SU-DHL-6 (cell line): ENCODE measurements around the gene EPHB1.

Source experiments
- EZH2phosphoT487 ChIP-seq: fragments of 200-600 bp; sonication (generic), shearing (Covaris generic); conservative IDR thresholded peaks from 2 replicates; pipeline ENCODE4 v1.6.1; 2018; ENCODE audit warnings: mild to moderate bottlenecking, antibody characterized with exemption, low read length, moderate library complexity, mixed read lengths
- TF ChIP-seq, protein P1 (sequence below): fragments of 200-600 bp; sonication (generic); IDR thresholded peaks from one replicate; pipeline ENCODE4 v1.5.1; 2017; ENCODE audit warnings: antibody characterized with exemption, mild to moderate bottlenecking, low read length, moderate library complexity; ENCODE audit not compliant: insufficient read depth, poor library complexity, severe bottlenecking

DNA sequence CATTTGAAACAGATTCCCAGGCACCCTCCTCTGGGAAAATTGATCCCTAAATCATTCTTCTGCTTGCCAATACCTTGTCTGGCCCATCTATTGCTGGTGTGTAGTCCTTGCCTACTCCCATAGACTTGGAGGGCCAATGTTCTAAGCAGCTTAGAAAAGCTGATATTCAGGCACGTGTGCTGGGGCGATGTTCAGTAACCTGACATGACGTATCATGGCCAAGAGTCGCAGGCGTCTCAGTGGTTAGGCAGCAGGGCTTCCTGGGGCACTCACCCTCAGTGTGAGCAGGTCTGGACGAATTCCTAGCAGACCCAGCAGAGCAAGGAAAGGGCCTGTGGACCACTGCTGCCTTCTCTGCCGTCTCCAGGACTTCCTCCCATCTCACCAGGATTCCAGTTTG lies 21.6 kb downstream of the EPHB1 start:
- TF ChIP-seq, protein P1, sequence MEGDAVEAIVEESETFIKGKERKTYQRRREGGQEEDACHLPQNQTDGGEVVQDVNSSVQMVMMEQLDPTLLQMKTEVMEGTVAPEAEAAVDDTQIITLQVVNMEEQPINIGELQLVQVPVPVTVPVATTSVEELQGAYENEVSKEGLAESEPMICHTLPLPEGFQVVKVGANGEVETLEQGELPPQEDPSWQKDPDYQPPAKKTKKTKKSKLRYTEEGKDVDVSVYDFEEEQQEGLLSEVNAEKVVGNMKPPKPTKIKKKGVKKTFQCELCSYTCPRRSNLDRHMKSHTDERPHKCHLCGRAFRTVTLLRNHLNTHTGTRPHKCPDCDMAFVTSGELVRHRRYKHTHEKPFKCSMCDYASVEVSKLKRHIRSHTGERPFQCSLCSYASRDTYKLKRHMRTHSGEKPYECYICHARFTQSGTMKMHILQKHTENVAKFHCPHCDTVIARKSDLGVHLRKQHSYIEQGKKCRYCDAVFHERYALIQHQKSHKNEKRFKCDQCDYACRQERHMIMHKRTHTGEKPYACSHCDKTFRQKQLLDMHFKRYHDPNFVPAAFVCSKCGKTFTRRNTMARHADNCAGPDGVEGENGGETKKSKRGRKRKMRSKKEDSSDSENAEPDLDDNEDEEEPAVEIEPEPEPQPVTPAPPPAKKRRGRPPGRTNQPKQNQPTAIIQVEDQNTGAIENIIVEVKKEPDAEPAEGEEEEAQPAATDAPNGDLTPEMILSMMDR: no peak
- no peak for TF ChIP-seq EZH2phosphoT487
